Middle frontal gyrus (tissue), 1 donor: ENCODE results near the gene SIL1.
"Not testable (repeated sequence)": the region's sequence is repeated elsewhere in the genome, so short reads cannot be mapped to it uniquely, and the experiment has no call there.

Experiments
- DNase-seq: peaks from one replicate; pipeline ENCODE4 v3.0.0-alpha.2; 2015; ENCODE audit warnings: low spot score; ENCODE audit errors: extremely low spot score

The SIL1 gene

DNA sequence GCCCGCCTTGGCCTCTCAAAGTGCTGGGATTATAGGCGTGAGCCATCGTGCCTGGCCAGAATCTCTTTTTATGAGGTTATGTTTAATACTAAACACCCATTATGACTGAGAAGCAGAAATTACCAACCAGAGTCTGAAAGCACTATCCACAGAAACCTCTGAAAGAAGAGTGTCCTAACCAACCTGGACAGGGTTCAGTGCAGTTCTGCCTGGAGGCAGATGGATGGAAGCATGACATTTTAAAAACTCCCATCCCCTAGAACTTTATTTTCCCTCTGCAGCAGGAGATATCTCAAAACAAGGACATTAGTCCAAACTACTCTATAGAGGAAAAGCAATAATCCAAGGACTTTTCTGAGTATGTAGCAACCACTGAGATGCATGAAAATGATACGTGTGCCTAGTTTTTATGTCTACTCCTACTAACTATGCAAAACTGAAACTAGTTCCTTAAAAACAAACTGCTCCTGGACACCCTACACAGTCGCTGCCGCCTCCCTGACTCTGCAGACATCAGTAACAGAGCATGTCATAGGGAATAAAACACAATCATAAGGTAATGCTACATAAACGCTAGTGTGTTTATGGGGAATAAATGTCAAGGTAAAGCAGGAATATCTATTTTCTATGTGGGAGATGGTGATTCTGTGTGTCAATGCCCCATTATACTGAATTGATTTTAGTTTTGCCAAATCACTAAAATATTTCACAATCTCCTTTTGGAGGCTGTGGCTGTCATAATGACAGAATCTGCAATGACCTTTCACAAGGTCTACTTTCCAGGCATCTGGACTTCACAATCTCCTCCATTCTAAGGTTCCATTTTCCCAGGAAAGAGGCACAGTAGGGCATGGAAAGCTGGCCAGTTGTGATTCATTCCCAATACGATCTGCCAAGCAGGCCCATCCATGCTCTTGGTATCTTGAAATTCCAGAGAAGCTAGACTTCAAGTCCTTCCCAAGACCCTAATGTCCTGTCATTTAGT lies 122.8 kb downstream of the SIL1 start:
- DNase-seq: no peak

DNA sequence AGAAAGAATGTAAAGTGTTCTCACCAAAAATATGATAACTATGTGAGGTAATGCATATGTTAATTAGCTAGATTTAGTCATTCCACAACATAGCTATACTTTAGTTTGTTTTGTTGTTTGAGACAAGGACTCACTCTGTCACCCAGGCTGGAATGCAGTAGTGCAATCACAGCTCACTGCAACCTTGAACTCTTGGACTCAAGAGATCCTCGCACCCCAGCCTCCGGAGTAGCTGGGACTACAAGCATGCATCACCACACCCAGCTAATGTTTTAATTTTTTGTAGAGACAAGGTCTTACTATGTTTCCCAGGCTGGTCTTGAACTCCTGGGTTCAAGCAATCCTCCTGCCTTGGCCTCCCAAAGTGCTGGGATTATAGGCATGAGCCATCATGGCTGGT lies 124.2 kb downstream of the SIL1 start:
- not testable (repeated sequence) for DNase-seq

DNA sequence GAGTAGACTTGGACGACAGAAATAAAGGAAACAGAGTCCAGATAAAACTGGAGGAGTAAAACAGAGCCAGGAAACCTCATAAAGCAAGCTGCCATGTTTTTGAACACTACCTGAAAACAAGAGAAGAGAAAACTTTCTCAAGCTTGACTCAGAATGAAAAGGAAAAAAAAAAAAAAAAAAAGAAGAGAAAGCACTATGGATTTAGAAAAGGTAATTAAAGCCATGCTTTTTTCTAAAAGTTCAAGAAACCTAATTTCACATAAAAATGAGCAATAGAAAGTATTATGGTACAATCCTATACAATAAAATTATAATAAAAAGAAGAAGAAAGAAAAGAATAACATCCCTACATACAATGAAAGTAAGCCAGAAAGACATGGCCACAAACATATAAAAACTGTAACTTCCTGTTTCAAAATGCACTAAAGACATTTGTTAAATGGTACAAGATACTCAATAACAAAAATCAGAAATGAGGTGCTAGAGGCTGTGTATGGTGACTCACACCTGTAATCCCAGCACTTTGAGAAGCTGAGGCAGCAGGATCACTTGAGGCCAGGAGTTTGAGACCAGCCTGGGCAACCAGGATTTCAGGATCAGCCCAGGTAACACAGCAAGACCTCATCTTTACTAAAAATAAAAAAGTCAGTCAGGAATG lies 129.5 kb downstream of the SIL1 start:
- DNase-seq: no peak

DNA sequence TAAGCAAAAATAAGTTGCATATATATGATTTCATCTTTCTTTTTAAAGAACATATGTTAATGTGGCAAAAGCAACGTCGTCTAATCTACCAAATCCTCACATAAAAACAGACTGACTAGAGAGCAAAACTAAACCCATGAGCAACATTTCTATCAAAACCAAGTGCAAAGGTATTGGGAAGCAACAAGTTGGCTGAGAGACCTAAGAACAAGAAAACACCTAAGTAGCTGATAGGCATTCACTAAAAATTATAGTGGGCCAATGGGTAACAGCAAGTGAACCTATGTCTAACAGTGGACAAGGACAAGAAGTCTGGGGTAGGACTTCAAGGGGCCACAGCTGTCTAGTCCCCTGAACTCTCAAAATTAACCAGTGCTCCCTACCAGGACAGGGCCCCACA lies 130.1 kb downstream of the SIL1 start:
- DNase-seq: no peak

DNA sequence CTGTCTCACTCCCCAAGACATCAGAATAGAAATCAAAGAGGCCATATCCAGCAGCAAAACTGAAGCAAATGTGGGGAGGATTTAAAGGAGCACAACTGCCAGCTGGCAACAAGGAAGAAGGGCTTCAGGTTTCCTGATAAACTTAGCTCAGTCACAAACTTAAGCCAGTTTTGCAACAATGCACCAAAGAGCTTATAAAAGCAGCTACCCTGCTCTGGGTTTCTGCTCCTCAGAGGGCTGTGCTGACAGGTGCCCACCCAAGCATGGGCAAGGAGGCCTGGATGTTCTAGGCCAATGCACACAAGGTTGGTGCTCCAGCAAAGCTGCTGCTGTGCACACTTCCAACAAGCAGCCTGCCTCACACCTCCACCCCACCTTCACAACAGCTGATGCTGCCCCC lies 132.9 kb downstream of the SIL1 start:
- DNase-seq: no peak

DNA sequence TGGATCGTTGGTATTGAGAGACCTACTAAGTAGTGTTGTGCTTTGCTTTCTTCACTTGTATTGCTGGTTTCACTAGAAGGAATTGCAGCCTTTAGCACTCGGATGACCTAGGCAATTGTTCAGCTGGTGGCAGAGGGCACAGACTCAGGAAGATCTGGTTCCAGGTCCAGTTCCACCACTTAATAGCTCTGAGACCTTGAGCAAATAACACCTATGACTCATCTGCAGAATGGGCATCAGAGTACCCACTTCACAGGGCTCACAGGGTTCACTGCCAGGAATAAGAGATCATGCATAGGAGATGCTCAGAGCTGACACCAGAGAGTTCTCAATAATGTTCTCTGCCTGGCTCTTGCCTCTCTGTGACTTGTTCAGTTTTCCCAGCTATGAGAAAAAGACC lies 133.6 kb downstream of the SIL1 start:
- DNase-seq: no peak

DNA sequence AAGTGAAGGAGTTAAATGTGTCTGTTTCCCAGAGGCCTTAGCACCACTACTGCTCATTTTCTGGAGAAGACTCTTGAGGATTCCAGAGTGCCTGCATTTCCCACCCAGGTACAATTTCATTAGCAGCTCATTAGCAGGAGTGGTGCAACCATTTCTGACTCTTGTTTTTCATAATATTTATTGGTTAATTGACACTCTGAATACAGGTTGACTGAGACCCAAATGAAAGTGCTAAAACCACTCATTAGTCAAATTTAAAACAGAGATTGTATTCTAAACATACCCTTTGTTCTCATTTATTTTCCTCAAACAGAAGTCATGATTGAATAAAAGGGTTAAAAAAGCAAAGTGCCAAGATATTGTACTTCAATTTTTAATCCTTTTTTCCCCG lies 134.5 kb downstream of the SIL1 start:
- DNase-seq: no peak

DNA sequence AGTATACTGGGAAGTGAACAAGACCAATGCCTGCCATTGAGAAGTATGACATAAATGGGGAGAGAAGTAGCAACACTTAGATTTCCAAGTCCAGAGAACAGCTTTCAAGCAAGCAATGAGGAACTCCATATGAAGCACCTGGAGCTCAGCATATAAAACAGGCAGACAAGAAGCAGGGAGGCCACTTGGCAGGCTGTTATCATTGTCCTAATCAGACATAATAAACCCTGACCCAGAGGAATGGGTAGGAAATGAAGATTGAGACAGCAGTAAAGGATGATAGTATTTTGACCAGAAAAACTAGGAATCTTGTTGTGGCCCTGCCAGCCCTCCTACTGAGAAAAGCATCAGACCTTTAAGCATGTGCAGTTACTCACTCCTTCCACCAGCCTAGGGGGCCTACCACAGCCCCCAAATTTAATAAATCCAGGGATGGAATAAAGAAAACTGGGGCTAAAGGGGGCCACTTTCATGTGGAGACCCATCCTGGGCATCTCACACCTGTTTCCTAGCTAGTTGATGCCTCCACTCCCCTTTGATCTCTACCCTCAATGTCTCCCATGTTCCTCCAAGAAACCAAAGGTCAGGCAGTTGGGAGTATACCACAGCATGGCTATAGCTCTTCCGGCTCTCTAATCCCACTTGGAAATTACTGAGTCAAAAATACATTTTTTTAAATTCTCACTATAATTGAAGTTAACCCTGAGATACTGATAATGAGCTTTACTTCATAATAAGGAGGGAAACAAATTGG lies 135.1 kb downstream of the SIL1 start:
- no peak for DNase-seq

DNA sequence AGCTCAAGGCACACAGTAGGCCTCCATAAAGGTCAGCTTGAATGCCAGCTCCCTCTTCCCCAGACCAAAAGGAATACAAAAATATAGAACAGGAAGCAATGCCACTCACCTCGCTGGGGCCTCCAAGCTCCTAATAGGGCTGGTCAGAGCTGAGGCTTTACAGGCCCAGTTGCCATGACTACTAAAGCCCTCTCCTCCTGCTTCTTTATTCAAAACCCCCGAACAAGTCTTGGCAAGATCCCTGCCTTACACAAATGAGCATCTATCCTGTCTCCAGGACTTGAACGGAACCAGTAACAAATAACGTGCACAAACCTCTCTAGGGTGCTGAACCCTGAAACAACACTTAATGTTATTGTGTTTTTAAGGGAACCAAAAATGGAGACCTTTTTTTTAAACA lies 136.3 kb downstream of the SIL1 start:
- DNase-seq: no peak

DNA sequence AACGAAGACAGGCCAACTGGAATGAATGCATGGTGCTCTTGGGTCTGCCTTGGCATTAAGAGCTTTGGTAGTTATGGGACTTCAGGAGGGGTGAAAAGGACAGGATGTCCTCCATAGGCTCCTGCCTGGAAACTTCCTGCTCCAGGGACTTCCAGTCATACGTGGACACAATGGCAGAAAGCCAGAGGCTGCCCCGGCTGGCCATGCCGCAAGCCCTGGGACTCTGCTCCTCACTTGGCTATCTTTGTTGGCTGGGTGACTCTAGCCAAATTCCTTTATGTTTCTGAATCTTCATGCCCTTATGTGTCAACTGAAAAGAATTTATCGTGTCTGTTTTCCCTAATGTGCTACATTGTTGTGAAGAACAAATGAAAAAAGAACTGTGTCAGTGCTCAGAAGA lies 136.9 kb downstream of the SIL1 start:
- no peak for DNase-seq

DNA sequence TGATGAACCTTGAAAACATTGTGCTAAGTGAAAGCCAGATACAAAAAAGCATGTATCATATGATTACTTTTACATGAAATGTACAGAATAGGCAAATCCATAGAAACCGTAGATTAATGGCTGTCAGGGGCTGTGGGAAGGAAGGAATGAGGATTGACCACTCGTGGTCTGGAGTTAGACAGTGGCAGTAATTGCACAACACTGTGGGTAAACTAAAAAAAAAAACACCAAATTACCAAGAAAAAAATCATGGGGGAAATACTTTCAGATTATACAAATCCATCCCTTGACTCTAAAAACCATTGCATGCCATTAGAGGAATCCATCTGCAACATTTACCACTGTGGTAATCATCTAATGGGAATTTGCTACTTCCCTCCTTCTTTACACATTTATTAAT lies 140.0 kb downstream of the SIL1 start:
- DNase-seq: no peak

DNA sequence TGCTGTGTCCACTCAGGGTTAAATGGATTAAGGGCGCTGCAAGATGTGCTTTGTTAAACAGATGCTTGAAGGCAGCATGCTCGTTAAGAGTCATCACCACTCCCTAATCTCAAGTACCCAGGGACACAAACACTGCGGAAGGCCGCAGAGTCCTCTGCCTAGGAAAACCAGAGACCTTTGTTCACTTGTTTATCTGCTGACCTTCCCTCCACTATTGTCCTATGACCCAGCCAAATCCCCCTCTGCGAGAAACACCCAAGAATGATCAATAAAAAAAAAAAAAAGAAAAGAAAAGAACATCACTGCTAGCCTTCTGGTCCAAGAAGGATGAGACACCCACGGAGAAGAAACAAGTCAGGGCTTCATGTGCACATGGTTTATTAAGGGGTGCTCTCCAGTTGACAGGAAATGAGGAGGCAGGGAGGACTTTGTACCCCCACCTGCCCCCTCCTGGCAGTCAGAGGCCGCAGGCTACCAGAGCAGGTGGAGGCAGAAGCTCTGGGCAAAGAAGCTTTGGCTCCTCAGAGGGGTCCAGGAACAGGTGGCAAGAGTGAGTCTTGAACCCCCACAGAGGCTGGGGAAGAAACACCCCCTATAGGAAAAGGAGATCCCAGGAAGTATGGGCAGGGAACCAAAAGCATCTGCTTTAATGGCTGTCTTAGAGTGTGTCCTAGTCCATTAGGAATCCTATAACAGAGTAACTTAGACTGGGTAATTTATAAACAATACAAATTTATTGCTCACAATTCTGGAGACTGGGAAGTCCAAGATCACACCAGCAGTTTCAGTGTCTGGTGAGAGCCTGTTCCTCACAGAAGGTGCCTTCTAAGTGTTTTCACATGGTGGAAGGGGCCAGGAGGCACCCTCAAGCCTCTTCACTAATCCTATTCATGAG lies 140.9 kb downstream of the SIL1 start:
- DNase-seq: not testable (repeated sequence)

DNA sequence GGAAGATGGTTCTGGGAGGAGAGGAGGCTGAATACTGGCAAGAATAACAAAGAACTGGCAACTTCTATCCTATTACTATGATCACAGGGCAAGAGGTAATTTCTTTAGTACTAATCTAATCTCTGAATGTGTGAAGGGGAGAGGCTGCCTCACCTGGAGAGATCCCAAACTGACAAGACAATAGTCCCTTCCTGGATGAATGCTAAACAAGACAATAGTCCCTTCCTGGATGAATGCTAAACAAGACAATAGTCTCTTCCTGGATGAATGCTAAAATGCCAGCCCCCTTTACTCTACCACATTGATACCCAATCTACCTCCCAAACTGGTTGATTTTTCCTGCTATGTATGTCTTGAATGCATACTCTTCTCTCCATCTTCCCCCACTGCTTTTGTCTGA lies 145.2 kb downstream of the SIL1 start:
- no peak for DNase-seq

DNA sequence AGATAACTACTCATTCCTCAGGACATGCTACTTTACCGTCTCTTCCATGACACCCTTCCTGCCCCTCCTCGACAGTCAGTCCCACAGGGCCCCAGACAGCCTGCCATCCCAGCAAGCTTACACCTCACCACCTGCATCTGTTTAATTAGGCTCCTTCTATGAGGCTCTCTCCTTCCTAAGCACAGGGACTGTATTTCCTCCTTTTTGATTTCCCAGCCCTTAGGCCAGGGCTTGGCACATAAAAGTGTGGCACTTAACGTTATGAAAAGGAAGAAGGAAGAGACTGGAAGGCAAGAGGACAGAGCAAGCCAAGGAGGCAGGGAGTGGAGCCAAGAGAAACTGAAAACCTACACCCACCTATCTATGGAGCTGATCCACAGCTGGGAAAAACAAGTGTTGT lies 146.8 kb downstream of the SIL1 start:
- DNase-seq: no peak

DNA sequence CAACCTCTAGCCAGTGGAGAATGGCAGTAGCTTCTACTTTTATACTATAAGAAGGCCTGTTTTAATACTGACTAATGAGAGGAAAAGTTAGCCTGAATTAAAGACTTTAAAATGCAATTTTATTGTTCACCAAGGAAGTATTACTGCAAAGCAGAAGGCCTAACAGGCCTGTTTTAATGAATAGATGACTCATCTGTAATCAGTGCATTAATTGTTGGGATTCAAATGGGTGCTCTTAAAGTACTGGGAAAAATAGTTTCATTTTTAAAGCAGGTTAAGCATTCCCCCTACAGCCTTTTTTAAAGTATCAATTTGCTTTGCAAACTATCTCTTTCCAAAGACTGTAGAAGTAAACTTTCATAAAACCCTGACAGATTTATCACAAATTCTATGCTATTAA lies 147.7 kb downstream of the SIL1 start:
- no peak for DNase-seq

DNA sequence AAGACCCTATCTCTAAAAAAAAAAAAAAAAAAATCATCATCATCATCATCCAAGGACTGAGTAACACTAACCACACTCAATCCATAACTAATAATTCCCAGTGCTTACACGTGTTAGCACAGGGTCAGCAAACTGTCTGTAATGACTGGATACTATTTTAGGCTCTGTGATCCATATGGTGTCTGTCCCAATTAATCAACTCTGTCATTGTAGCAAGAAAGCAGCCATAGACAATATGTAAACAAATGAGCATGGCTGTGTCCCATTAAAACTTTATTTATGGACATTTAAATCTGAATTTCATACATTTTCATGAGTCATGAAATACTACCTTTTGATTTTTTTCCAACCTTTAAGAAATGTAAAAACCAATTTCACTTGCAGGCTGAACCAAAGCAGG lies 148.4 kb downstream of the SIL1 start:
- no peak for DNase-seq

DNA sequence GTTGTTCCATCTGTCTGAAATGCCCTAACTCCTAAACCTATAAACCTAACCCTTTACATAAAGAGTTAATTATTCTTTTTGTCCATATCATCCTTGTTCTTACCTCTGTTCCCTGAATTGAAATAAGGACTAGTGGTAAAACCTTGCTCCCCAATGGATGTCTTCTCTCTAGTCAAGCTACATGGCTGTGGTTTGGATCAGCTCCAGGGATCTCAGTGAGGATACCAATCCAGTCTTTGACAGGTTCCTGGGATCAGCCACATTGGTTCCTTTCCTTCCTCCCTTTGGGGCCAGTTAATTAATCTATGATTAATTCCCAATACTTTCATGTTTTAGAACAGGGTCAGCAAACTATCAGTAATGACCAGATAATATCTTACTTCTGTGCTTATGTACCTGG lies 151.6 kb downstream of the SIL1 start:
- DNase-seq: no peak

DNA sequence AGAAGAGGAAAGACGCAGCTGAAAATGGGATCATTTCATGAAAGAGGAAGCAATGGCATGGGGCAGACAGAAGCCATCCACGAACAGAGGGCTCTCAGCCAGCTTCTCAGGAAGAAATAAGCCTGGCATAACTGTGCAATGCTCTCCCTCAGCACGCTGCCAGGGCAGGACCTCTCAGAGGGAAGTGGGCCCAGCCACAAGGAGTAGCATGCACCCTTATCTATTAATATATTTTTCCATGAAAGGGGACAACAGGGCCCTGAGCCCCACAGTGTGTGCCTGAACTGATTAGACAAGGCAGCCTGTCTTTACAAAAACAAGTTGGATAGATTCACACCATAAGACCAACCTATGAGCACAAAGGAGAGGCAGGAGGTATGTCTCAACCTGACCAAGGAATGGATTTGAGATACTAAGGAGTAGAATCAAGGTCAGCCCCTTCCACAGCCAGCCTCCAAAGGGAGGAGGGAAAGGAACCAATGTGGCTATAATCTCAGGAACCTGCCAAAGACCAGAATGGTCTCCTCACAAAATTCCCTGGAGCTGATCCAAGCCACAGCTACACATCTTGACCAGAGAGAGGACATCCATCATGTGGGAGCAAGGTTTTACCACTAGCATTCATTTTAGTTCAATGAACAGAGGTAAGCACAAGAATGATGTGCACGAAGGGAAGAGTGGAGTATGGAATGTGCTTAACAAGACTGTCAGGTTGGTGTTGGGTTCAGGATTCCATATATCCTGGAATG lies 154.8 kb downstream of the SIL1 start:
- DNase-seq: no peak

DNA sequence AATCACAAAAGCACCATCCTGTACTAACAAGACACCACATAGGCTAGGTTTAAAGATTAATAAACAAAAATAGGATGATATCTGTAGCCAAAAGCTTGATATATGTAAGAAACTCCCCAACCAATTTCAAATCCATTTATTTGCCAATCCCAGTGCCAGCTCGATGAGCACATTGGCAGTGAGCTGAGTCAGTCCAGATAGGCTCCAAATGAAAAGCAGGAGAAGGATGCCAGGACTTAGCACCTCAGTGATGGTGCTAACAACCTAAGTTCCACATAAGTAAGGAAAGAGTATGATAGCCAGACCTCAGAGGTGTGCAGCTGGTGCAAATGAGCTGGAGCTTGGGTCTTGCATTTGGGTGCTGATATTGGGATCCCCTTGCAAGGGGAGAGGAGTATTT lies 158.1 kb downstream of the SIL1 start:
- no peak for DNase-seq

DNA sequence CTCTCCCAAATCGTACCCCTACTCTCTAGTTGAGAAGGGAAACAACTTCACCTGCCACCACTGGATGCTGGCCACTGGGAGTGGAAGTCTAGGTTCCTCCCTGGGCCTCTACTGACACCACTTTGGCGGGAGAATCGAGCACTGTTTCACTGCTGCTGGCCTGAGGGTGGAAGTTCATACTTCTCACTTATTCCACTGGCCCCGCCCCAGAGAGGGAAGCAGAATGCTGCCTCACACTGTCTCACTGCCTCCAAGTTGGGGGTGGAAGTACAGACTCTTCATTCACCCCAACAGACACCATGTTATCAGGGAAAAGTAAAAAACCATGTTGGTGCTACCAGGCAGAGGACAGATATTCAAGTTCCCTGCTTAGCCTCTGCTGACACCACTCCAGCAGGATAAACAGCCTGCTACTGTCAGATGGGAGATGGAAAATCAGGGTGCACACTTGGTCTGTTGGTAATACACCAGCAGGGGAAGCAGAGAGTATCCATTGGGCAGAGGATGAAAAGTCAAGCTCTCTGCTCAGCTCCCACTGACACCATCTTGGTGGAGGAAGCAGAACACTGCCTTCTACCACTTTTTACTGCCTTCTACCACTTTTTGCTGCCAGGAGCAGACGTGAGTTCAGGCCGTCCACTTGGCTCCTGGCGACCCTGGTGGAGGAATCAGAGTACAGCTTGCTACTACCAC lies 159.4 kb downstream of the SIL1 start:
- DNase-seq: no peak
